Gastrocnemius medialis (tissue), 4 donors: ENCODE results near the gene CIZ1. TPM values are rescaled to one million over a fixed set of nuclear protein-coding genes. Genes with fewer than 3 reads are reported as not detected.

Source experiments
- ATAC-seq, 2 donors: fragments of 150-250 bp; one replicate each; pipeline ENCODE4 v1.9.1; 2016
- DNase-seq, 2 donors: peaks; one replicate each; pipeline ENCODE4 v3.0.0-alpha.2; 2019
- H3K27ac ChIP-seq, 4 donors: fragments of 200-600 bp; sonication (generic); 1 replicate in 1 of 4; 2 replicates in 3 of 4; pipeline ENCODE4 v1.5.1; 2016 to 2018; ENCODE audit warnings: mild to moderate bottlenecking in 2 of 4, moderate library complexity in 1 of 4
- H3K27me3 ChIP-seq, 3 donors: fragments of 200-600 bp; sonication (generic) in 2 of 3; 1 replicate in 1 of 3; 2 replicates in 2 of 3; pipeline versions ENCODE4 v1.5.1 to v1.6.0; 2016 to 2019; ENCODE audit warnings: mild to moderate bottlenecking in 1 of 3, moderate library complexity in 1 of 3
- H3K36me3 ChIP-seq, 2 donors: fragments of 200-600 bp; sonication (generic) in 1 of 2; one replicate each; pipeline ENCODE4 v1.5.1; 2017 to 2018
- H3K4me1 ChIP-seq, 2 donors: fragments of 200-600 bp; sonication (generic) in 1 of 2; one replicate each; pipeline ENCODE4 v1.5.1; 2016 to 2017; ENCODE audit warnings: mild to moderate bottlenecking in 2 of 2
- H3K4me3 ChIP-seq, 4 donors: fragments of 200-600 bp; sonication (generic) in 3 of 4; 1 replicate in 1 of 4; 2 replicates in 3 of 4; pipeline ENCODE4 v1.5.1; 2016 to 2019; ENCODE audit warnings: mild to moderate bottlenecking in 2 of 4
- H3K9me3 ChIP-seq, 3 donors: fragments of 200-600 bp; sonication (generic) in 2 of 3; 1 replicate in 1 of 3; 2 replicates in 2 of 3; pipeline ENCODE4 v1.5.1; 2016 to 2019
- POLR2A ChIP-seq, 2 donors: fragments of 450-650 bp; IDR thresholded peaks; one replicate each; pipeline ENCODE4 v1.6.1; 2017; ENCODE audit warnings: antibody characterized with exemption in 2 of 2, mild to moderate bottlenecking in 2 of 2, moderate library complexity in 2 of 2
- in situ Hi-C, 4 donors: fragments of 200-750 bp; cut with MboI; loops; one replicate each; pipeline versions ENCODE4 v1.15.0 to v1.8.0; 2017; ENCODE audit warnings: low sequenced_read_pairs in 4 of 4
- intact Hi-C: fragments of 100-400 bp; cut with DNase I; formaldehyde crosslinking; loops from one replicate; pipeline ENCODE4 v1.15.1; 2023; ENCODE audit warnings: low total_unique reads
- total RNA-seq, 4 donors: library from RNA; depleted of rRNA; stranded (reverse); fragments of >200 nt; gene quantifications; one replicate each; pipeline versions ENCODE4 v1.1.0 to v1.2.3, GENCODE V29; 2016
- TF ChIP-seq, protein P1 (sequence below), 5 experiments: fragments of 450-650 bp in 3 of 5; fragments of 200-600 bp in 2 of 5; sonication (generic) in 2 of 5; IDR thresholded peaks in 4 of 5; conservative IDR thresholded peaks in 1 of 5; 1 replicate in 4 of 5; 2 replicates in 1 of 5; pipeline ENCODE4 v1.5.1; 2016 to 2019; ENCODE audit warnings: antibody characterized with exemption in 5 of 5, mild to moderate bottlenecking in 3 of 5, moderate library complexity in 3 of 5

Gene CIZ1, protein sequence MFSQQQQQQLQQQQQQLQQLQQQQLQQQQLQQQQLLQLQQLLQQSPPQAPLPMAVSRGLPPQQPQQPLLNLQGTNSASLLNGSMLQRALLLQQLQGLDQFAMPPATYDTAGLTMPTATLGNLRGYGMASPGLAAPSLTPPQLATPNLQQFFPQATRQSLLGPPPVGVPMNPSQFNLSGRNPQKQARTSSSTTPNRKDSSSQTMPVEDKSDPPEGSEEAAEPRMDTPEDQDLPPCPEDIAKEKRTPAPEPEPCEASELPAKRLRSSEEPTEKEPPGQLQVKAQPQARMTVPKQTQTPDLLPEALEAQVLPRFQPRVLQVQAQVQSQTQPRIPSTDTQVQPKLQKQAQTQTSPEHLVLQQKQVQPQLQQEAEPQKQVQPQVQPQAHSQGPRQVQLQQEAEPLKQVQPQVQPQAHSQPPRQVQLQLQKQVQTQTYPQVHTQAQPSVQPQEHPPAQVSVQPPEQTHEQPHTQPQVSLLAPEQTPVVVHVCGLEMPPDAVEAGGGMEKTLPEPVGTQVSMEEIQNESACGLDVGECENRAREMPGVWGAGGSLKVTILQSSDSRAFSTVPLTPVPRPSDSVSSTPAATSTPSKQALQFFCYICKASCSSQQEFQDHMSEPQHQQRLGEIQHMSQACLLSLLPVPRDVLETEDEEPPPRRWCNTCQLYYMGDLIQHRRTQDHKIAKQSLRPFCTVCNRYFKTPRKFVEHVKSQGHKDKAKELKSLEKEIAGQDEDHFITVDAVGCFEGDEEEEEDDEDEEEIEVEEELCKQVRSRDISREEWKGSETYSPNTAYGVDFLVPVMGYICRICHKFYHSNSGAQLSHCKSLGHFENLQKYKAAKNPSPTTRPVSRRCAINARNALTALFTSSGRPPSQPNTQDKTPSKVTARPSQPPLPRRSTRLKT
- total RNA-seq = 10 to 100 TPM; 47.8 to 61.3 (median 53.0) TPM

DNA sequence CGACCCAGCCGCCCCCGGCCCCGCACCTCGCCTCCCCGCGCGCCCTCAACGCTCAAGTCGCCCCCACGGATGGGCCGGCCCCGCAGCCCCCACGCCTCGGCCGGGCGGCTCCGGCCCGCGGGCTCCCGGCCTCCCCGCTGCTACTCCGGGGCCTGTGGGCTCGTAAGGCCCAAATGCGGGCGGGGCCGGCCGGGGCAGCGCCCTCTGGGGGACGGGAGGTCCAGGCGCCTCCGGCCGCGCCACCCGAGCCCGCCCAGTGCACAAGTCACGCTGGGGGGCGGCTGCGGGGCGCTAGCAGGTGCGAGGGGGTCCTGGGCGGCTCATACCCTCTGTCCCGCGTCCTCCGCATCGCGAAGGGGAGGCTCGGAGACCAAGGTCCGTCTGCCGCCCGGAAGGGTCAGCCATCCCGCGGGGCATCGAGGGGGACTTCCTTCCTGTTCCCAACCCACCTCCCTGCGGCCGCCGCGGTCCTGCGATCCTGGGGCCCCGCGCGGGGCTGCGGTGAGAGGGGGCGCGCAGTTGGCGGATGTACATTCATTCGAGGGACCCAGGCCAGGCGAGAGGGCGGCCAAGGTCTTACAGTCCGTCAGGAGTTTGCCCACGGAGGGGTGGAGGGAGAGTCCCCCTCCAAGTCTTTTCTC is at the start of gene CIZ1:
CIZ1 (minus strand) TSS at position 167 of the 641 bp plus-strand sequence. CDS start 715 bp downstream, outside the sequence.
- H3K36me3 ChIP-seq = peaks cover 0 to 34% of the 10 kb centered on the region in 2 donors
- in situ Hi-C loops = loop anchor here in 1 of 4 donors (25.0 kb wide), 1 partner anchor 146 kb away; the partner anchor contains the start of gene SLC27A4
- peak within 1 kb of the TSS; percentile 72 to 92 (median 80) for H3K4me3 ChIP-seq
- ATAC-seq (peak; percentile 79 to 83), DNase-seq (peak; percentile 52 to 74)
- intact Hi-C loops = no loop called here
- no peaks in the 10 kb centered on the region for H3K27me3 ChIP-seq
- H3K9me3 ChIP-seq = no peaks in the 10 kb centered on the region
- peak within 1 kb of the TSS; percentile 73 to 93 (median 90) for H3K27ac ChIP-seq
- TF ChIP-seq POLR2A (IDR thresholded peaks at IDR 0.05) = peak in 1 of 2 donors; percentile 47
- TF ChIP-seq, protein P1, sequence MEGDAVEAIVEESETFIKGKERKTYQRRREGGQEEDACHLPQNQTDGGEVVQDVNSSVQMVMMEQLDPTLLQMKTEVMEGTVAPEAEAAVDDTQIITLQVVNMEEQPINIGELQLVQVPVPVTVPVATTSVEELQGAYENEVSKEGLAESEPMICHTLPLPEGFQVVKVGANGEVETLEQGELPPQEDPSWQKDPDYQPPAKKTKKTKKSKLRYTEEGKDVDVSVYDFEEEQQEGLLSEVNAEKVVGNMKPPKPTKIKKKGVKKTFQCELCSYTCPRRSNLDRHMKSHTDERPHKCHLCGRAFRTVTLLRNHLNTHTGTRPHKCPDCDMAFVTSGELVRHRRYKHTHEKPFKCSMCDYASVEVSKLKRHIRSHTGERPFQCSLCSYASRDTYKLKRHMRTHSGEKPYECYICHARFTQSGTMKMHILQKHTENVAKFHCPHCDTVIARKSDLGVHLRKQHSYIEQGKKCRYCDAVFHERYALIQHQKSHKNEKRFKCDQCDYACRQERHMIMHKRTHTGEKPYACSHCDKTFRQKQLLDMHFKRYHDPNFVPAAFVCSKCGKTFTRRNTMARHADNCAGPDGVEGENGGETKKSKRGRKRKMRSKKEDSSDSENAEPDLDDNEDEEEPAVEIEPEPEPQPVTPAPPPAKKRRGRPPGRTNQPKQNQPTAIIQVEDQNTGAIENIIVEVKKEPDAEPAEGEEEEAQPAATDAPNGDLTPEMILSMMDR (IDR thresholded peaks at IDR 0.05 in 4 of 5, conservative IDR thresholded peaks at IDR 0.05 in 1 of 5) = peak; percentile 65 to 96 (median 76)
- peaks cover 10 to 15% of the 10 kb centered on the region in 2 donors for H3K4me1 ChIP-seq

DNA sequence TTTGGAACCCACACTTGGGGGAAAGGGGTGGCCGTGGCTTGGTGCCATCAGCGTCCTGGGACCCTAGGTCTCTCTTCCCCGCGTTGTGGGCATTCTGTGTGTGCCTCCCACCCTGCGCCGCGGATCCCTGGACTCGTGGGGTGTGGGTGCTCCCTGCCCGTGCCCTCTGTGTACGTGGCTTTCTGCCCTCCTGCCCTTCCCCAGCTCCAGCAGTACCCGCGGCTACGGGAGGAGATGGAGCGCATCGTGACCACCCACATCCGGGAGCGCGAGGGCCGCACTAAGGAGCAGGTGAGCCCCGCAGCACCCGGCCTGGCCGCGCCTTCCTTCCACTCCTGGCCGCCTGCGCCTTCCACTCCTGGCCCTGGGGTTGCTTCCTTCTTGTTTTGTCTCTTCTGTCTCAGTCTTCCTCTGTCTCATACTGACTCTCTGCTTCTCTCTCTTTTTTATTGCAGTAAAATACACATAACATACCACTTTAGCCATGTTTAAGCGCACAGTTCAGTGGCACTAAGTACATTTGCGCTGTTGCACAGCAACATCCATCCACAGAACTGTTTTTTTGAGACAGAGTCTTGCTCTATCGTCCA is 42.5 kb upstream of the CIZ1 start:
- H3K9me3 ChIP-seq = no peaks in the 10 kb centered on the region
- H3K4me1 ChIP-seq = no peaks in the 10 kb centered on the region
- intact Hi-C loops (no loop called here), in situ Hi-C loops (no loop called here)
- H3K27ac ChIP-seq = no peak overlapping the region
- TF ChIP-seq POLR2A (IDR thresholded peaks at IDR 0.05) = no peak
- TF ChIP-seq, protein P1 (IDR thresholded peaks at IDR 0.05 in 4 of 5, conservative IDR thresholded peaks at IDR 0.05 in 1 of 5) = no peak
- no peak for DNase-seq
- no peak for ATAC-seq
- H3K4me3 ChIP-seq = no peak overlapping the region
- H3K36me3 ChIP-seq = no peaks in the 10 kb centered on the region
- no peaks in the 10 kb centered on the region for H3K27me3 ChIP-seq

DNA sequence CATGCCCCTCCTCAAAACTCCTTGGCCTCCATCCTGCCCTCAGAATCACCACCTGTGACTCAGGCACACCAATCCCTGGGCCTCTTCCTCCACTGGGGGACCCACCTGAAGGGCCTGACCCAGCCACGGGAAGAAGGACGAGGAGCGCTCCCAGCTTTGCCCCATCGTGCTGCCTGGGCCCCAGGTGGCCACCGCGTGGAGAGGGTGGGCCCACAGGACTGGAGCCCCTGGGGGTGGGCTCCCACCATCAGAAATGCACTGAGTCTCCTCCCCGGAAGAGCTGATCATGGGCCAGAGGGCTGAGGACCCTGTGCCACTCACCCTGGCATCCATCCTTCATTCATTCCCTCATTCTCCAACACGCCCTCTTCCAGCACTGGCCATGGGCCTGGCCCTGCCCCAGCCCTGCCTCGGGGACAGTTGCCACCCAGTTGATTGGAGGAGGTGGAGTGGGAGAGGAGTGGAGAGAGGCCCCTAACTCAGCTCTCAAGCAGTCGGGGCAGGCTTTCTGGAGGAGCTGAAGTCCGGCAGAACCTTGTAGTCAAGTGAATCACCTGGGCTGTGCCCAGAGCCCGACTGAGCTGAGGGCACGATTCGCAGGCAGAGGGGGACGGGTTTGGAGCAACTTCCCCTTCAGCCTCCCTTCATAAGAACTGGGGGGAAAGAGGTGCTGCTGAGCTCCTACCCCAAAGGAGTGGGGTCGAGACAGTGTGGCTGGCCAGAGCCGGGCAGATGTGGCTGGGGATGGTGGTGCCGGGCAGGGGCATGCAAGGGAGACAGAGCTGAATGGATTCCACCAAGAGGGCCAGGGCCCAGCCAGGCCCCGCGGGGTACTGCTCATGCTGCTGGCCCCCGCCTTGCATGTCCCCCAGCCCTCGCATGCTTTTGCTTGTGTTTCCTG is 41.4 kb upstream of the CIZ1 start:
- Histone ChIP-seq H3K27ac (peak overlapping the region in 2 of 4 donors; percentile 10 to 33), H3K36me3 (no peaks in the 10 kb centered on the region), H3K9me3 (no peaks in the 10 kb centered on the region), H3K4me3 (no peak overlapping the region), H3K27me3 (no peaks in the 10 kb centered on the region), H3K4me1 (no peaks in the 10 kb centered on the region)
- intact Hi-C loops (no loop called here), in situ Hi-C loops (no loop called here)
- TF ChIP-seq, protein P1 (IDR thresholded peaks at IDR 0.05 in 4 of 5, conservative IDR thresholded peaks at IDR 0.05 in 1 of 5) = no peak
- no peak for TF ChIP-seq POLR2A (IDR thresholded peaks at IDR 0.05)
- ATAC-seq (no peak), DNase-seq (no peak)
